GM12878 (cell line): ENCODE results near the gene NUP93. TPM values are rescaled to one million over a fixed set of nuclear protein-coding genes. Genes with fewer than 3 reads are reported as not detected.

Experiments
- ATAC-seq: fragments of 200-7000 bp; cut with Tn5 transposase; 3 replicates; pipeline ENCODE4 v1.9.1; 2020; ENCODE audit warnings: mild to moderate bottlenecking, moderate library complexity
- BruUV-seq: library from RNA; stranded (reverse); fragments of 400-500 nt; replicated peaks from 2 replicates; lab custom pipeline; 2021; lab: Mats Ljungman, UMichigan
- CTCF ChIA-PET: fragments of 300-600 bp; sonication (Branson Sonifier 250); formaldehyde crosslinking; extraction: SDS; loops from one replicate; lab custom pipeline; 2021; ENCODE audit warnings: inconsistent platforms; lab: Yijun Ruan, JAX
- POLR2A ChIA-PET: fragments of 350-600 bp; formaldehyde crosslinking; extraction: SDS; loops from one replicate; lab custom pipeline; 2021; ENCODE audit warnings: inconsistent platforms; lab: Charles Lee
- RAD21 ChIA-PET: fragments of 300-600 bp; sonication (Branson Sonifier 250); formaldehyde crosslinking; loops from one replicate; lab custom pipeline; 2023; ENCODE audit warnings: antibody characterized with exemption; ENCODE audit not compliant: unreplicated experiment; lab: Charles Lee
- SMC1A ChIA-PET: fragments of 300-600 bp; sonication (Branson Sonifier 250); formaldehyde crosslinking; loops from one replicate; lab custom pipeline; 2023; ENCODE audit not compliant: unreplicated experiment, uncharacterized antibody; lab: Charles Lee
- DNase-seq: peaks from one replicate; pipeline ENCODE4 v3.0.0-alpha.2; 2011; ENCODE audit warnings: low read depth, low spot score
- FAIRE-seq: peaks from 3 replicates; lab custom pipeline; 2011; peaks lifted over from hg19 to GRCh38; lab: Jason Lieb, UNC
- H2AFZ ChIP-seq: 2 replicates; pipeline ENCODE4 v1.6.0; 2011; ENCODE audit warnings: low read depth, low read length, control low read depth; ENCODE audit not compliant: control insufficient read depth
- H3K27ac ChIP-seq: 2 replicates; pipeline ENCODE4 v1.5.1; 2011; ENCODE audit warnings: control low read depth; ENCODE audit not compliant: control insufficient read depth, insufficient read depth
- H3K27me3 ChIP-seq, 2 experiments: replicated peaks in 1 of 2; 2 replicates each; pipeline versions ENCODE4 v1.6.0 to v1.6.1; 2011; ENCODE audit warnings: low read length in 1 of 2; ENCODE audit not compliant: control insufficient read depth in 2 of 2, insufficient read depth in 2 of 2
- H3K36me3 ChIP-seq, 2 experiments: 2 replicates each; pipeline ENCODE4 v1.5.1; 2011; ENCODE audit warnings: low read length in 1 of 2; ENCODE audit not compliant: control insufficient read depth in 2 of 2, insufficient read depth in 2 of 2
- H3K4me1 ChIP-seq: 2 replicates; pipeline ENCODE4 v1.6.1; 2011; ENCODE audit warnings: mild to moderate bottlenecking, low read length, moderate library complexity, mixed read lengths; ENCODE audit not compliant: control insufficient read depth, insufficient read depth
- H3K4me2 ChIP-seq: 2 replicates; pipeline ENCODE4 v1.6.0; 2011; ENCODE audit warnings: control low read depth; ENCODE audit not compliant: control insufficient read depth, insufficient read depth
- H3K4me3 ChIP-seq: fragments of 200-600 bp; sonication (generic); 2 replicates; pipeline ENCODE4 v1.5.1; 2016
- H3K79me2 ChIP-seq: 2 replicates; pipeline ENCODE4 v1.6.0; 2011; ENCODE audit warnings: low read length; ENCODE audit not compliant: control insufficient read depth, insufficient read depth
- H3K9ac ChIP-seq: 2 replicates; pipeline ENCODE4 v1.8.0; 2011; ENCODE audit warnings: low read length, control low read depth, mixed read lengths; ENCODE audit not compliant: control insufficient read depth, insufficient read depth
- H3K9me3 ChIP-seq: replicated peaks from 3 replicates; pipeline ENCODE4 v1.5.1; 2011; ENCODE audit warnings: mild to moderate bottlenecking, low read length; ENCODE audit not compliant: control insufficient read depth, insufficient read depth
- H4K20me1 ChIP-seq: 2 replicates; pipeline ENCODE4 v1.6.0; 2011; ENCODE audit not compliant: control insufficient read depth, insufficient read depth
- BRCA1 ChIP-seq: IDR thresholded peaks from 2 replicates; pipeline ENCODE4 v1.6.1; 2011; ENCODE audit warnings: low read depth, low read length, improper control_type of control experiment
- ETV6 ChIP-seq, 2 experiments: fragments of 450-650 bp in 1 of 2; IDR thresholded peaks in 1 of 2; conservative IDR thresholded peaks in 1 of 2; 2 replicates each; pipeline ENCODE4 v1.6.1; 2014; ENCODE audit warnings: antibody characterized with exemption in 1 of 2, borderline replicate concordance in 1 of 2, low read depth in 1 of 2, mild to moderate bottlenecking in 1 of 2, moderate library complexity in 1 of 2
- EZH2 ChIP-seq: IDR thresholded peaks from 2 replicates; pipeline ENCODE4 v1.6.1; 2012; ENCODE audit warnings: low read depth, mild to moderate bottlenecking, control low read depth, inconsistent platforms, low read length, borderline replicate concordance; ENCODE audit not compliant: control insufficient read depth
- HDGF ChIP-seq: fragments of 450-650 bp; IDR thresholded peaks from 2 replicates; pipeline ENCODE4 v1.6.1; 2016; ENCODE audit warnings: antibody characterized with exemption
- POU2F2 ChIP-seq: IDR thresholded peaks from 3 replicates; pipeline ENCODE4 v1.6.1; 2011; ENCODE audit warnings: low read depth, mild to moderate bottlenecking, low read length, borderline replicate concordance
- PRDM15 ChIP-seq: fragments of 450-650 bp; formaldehyde crosslinking; IDR thresholded peaks from 2 replicates; pipeline ENCODE4 v1.4.0; 2020; ENCODE audit warnings: mild to moderate bottlenecking, moderate library complexity
- TCF3 ChIP-seq: IDR thresholded peaks from 2 replicates; pipeline ENCODE4 v1.6.1; 2012; ENCODE audit warnings: low read depth, mild to moderate bottlenecking, low read length, borderline replicate concordance; ENCODE audit not compliant: insufficient read depth
- WGBS: methylation state at CpG from one replicate; pipeline ENCODE4 v1.1.6; 2016; ENCODE audit warnings: low lambda C conversion rate; ENCODE audit not compliant: insufficient replicate concordance, insufficient coverage; ENCODE audit errors: missing lambda C conversion rate; 5-methylcytosine and 5-hydroxymethylcytosine counted together
- in situ Hi-C: fragments of 300-500 bp; cut with MboI; formaldehyde crosslinking; loops from 9 replicates; pipeline ENCODE4 v1.14.3; 2018; ENCODE audit warnings: mixed read lengths
- intact Hi-C: fragments of 100-400 bp; cut with micrococcal nuclease; formaldehyde crosslinking; loops from one replicate; pipeline ENCODE4 v1.14.2; 2022; ENCODE audit not compliant: unreplicated experiment
- polyA plus RNA-seq, 11 experiments: library from polyadenylated mRNA; depleted of rRNA in 4 of 11; unstranded in 6 of 11; stranded (reverse) in 5 of 11; fragments of >200 nt; fragmentation: Nextera tagmentation in 4 of 11; fragmentation: Illumina TruSeq in 1 of 11; extraction: Ambion mirVana in 4 of 11; extraction: Trizol in 1 of 11; gene quantifications; 1 replicate in 1 of 11; 2 replicates in 10 of 11; pipeline versions ENCODE4 v1.2.1 to v1.2.3, GENCODE V29; 2011 to 2016; ENCODE audit warnings: inconsistent platforms in 2 of 11, missing spikeins in 2 of 11, low read depth in 1 of 11
- total RNA-seq, 4 experiments: library from RNA; depleted of rRNA in 3 of 4; stranded (reverse); fragments of >200 nt in 3 of 4; fragmentation: Illumina TruSeq in 1 of 4; extraction: Trizol in 1 of 4; gene quantifications; 2 replicates each; pipeline versions ENCODE4 v1.2.1 to v1.2.3, GENCODE V29; 2013 to 2021

NUP93 gene
- total and polyA plus RNA-seq, 10 of the 15 experiments (the other 5 are each of a cell fraction or from before 2014, with no cell fraction given), result 82.2 to 175 (median 101) TPM

GRCh38 chr16:56895813-56896212 is 165.9 kb downstream of the NUP93 start:
- POLR2A ChIA-PET, result no interaction called here
- Histone ChIP-seq H3K4me1 (peaks cover 13% of the 10 kb centered on the region), H3K36me3 (no peaks in the 10 kb centered on the region), H2AFZ (no peak overlapping the region), H4K20me1 (no peaks in the 10 kb centered on the region), H3K4me3 (no peak overlapping the region), H3K9ac (no peak overlapping the region), H3K79me2 (no peaks in the 10 kb centered on the region), H3K27ac (no peak overlapping the region), H3K27me3 (peaks cover 0 to under 1% of the 10 kb centered on the region in 2 experiments; a peak in 2 of 4 replicates), H3K4me2 (no peak overlapping the region), H3K9me3 (no peaks in the 10 kb centered on the region)
- SMC1A ChIA-PET, result interaction anchor here (0.8 kb wide), 1 partner anchor 27 kb away, joined by 3 read pairs; no protein-coding TSS in a partner anchor
- in situ Hi-C loops (no loop called here), intact Hi-C loops (no loop called here)
- TF ChIP-seq BRCA1 (no peak), HDGF (no peak), EZH2 (no peak), POU2F2 (no peak), ETV6 (conservative IDR thresholded peaks at IDR 0.05 in 1 of 2, IDR thresholded peaks at IDR 0.05 in 1 of 2; ENCODE audit: borderline replicate concordance in 1 of 2, low read depth in 1 of 2) (no peak), PRDM15 (CRISPR knock-in tag) (no peak), TCF3 (no peak)
- RAD21 ChIA-PET, result no interaction called here
- CTCF ChIA-PET, result no interaction called here
- no peak for ATAC-seq
- no TSS peak for BruUV-seq
- no peak for DNase-seq
- no peak for FAIRE-seq
- WGBS, result 49% methylated on average over 4 of the region's 4 CpGs
